Trophoblast cell (in vitro differentiated cells and primary cell): ENCODE measurements around the gene HYOU1.
A peak's percentile ranks its signal among the peaks of the same experiment; 100 is the strongest.

Experiments used
- DNase-seq, 2 donors: peaks; one replicate each; pipeline ENCODE4 v3.0.0-alpha.2; 2016
- H2AFZ ChIP-seq: 2 replicates; pipeline ENCODE4 v1.6.1; 2013; ENCODE audit warnings: low read length, moderate library complexity, mild to moderate bottlenecking; ENCODE audit not compliant: insufficient read depth, poor library complexity
- H2AK5ac ChIP-seq: 2 replicates; pipeline ENCODE4 v1.6.1; 2013; ENCODE audit warnings: mild to moderate bottlenecking, low read length
- H2BK120ac ChIP-seq: 2 replicates; pipeline ENCODE4 v1.6.1; 2013; ENCODE audit warnings: low read length, mild to moderate bottlenecking, moderate library complexity; ENCODE audit not compliant: insufficient read depth, poor library complexity
- H2BK12ac ChIP-seq: 2 replicates; pipeline ENCODE4 v1.6.1; 2013; ENCODE audit warnings: mild to moderate bottlenecking, low read length, moderate library complexity
- H2BK5ac ChIP-seq: 2 replicates; pipeline ENCODE4 v1.6.1; 2013; ENCODE audit warnings: low read length, low read depth, moderate library complexity, mild to moderate bottlenecking; ENCODE audit not compliant: poor library complexity
- H3K14ac ChIP-seq: 2 replicates; pipeline ENCODE4 v1.6.1; 2013; ENCODE audit warnings: mild to moderate bottlenecking, low read length
- H3K18ac ChIP-seq: 2 replicates; pipeline ENCODE4 v1.6.1; 2013; ENCODE audit warnings: mild to moderate bottlenecking, low read length
- H3K23ac ChIP-seq: 2 replicates; pipeline ENCODE4 v1.6.1; 2013; ENCODE audit warnings: low read length
- H3K27ac ChIP-seq: 2 replicates; pipeline ENCODE4 v1.5.1; 2013; ENCODE audit warnings: low read depth, mild to moderate bottlenecking, inconsistent platforms, low read length, moderate library complexity
- H3K27me3 ChIP-seq: 2 replicates; pipeline ENCODE4 v1.6.1; 2013; ENCODE audit warnings: inconsistent platforms, mild to moderate bottlenecking, low read length, moderate library complexity; ENCODE audit not compliant: insufficient read depth
- H3K36me3 ChIP-seq, 2 experiments: 1 replicate in 1 of 2; 2 replicates in 1 of 2; pipeline ENCODE4 v1.6.1; 2013; ENCODE audit warnings: low read length in 2 of 2, mild to moderate bottlenecking in 2 of 2, moderate library complexity in 1 of 2; ENCODE audit not compliant: insufficient read depth in 2 of 2, control insufficient read depth in 1 of 2
- H3K4ac ChIP-seq: 2 replicates; pipeline ENCODE4 v1.6.1; 2013; ENCODE audit warnings: low read depth, mild to moderate bottlenecking, low read length, moderate library complexity
- H3K4me1 ChIP-seq, 2 experiments: 1 replicate in 1 of 2; 2 replicates in 1 of 2; pipeline ENCODE4 v1.6.1; 2013; ENCODE audit warnings: low read length in 2 of 2, mild to moderate bottlenecking in 2 of 2, moderate library complexity in 1 of 2; ENCODE audit not compliant: insufficient read depth in 2 of 2, control insufficient read depth in 1 of 2
- H3K4me2 ChIP-seq: 2 replicates; pipeline ENCODE4 v1.6.1; 2013; ENCODE audit warnings: inconsistent platforms, mild to moderate bottlenecking, low read length, moderate library complexity
- H3K4me3 ChIP-seq: 2 replicates; pipeline ENCODE4 v1.5.1; 2013; ENCODE audit warnings: mild to moderate bottlenecking, low read depth, low read length, inconsistent platforms
- H3K79me1 ChIP-seq: one replicate; pipeline ENCODE4 v1.6.1; 2013; ENCODE audit warnings: low read length
- H3K79me2 ChIP-seq: 2 replicates; pipeline ENCODE4 v1.6.1; 2013; ENCODE audit warnings: low read length, mild to moderate bottlenecking; ENCODE audit not compliant: control insufficient read depth, insufficient read depth, poor library complexity
- H3K9ac ChIP-seq: 2 replicates; pipeline ENCODE4 v1.6.1; 2013; ENCODE audit warnings: mild to moderate bottlenecking, low read length
- H3K9me3 ChIP-seq: 2 replicates; pipeline ENCODE4 v1.6.1; 2013; ENCODE audit warnings: low read depth, mild to moderate bottlenecking, control low read depth, inconsistent platforms, low read length; ENCODE audit not compliant: insufficient read depth
- H4K12ac ChIP-seq: 2 replicates; pipeline ENCODE4 v1.6.1; 2013; ENCODE audit warnings: low read depth, mild to moderate bottlenecking, low read length, moderate library complexity
- H4K8ac ChIP-seq: 2 replicates; pipeline ENCODE4 v1.6.1; 2013; ENCODE audit warnings: low read depth, mild to moderate bottlenecking, low read length, moderate library complexity
- H4K91ac ChIP-seq: one replicate; pipeline ENCODE4 v1.6.1; 2013; ENCODE audit warnings: low read depth, mild to moderate bottlenecking, low read length, moderate library complexity
- WGBS: extraction: QIAGEN DNeasy Blood & Tissue Kit; methylation state at CpG from one replicate; pipeline ENCODE4 v1.1.7; 2013; ENCODE audit warnings: missing lambda C conversion rate; ENCODE audit not compliant: insufficient read length, insufficient coverage; ENCODE audit errors: extremely low coverage; 5-methylcytosine and 5-hydroxymethylcytosine counted together

The HYOU1 gene

GRCh38 chr11:119026970-119027369 is 30.0 kb downstream of the HYOU1 start:
- DNase-seq, result no peak
- H2BK120ac ChIP-seq, result no peak overlapping the region
- no peak overlapping the region for H3K9ac ChIP-seq
- peaks cover 5% of the 10 kb centered on the region for H3K79me1 ChIP-seq
- WGBS, result no CpG with 5 or more reads among the region's 2 CpGs
- no peak overlapping the region for H3K23ac ChIP-seq
- H3K9me3 ChIP-seq, result peaks cover 2% of the 10 kb centered on the region
- H3K36me3 ChIP-seq, result peaks cover 32 to 43% of the 10 kb centered on the region in 2 experiments
- H2BK5ac ChIP-seq, result no peak overlapping the region
- H3K4me2 ChIP-seq, result no peak overlapping the region
- H4K12ac ChIP-seq, result no peak overlapping the region
- H3K4me3 ChIP-seq, result no peak overlapping the region
- H3K4me1 ChIP-seq, result peaks cover 32 to 45% of the 10 kb centered on the region in 2 experiments
- H3K14ac ChIP-seq, result no peak overlapping the region
- no peak overlapping the region for H2AK5ac ChIP-seq
- no peak overlapping the region for H3K4ac ChIP-seq
- H3K79me2 ChIP-seq, result peaks cover 10% of the 10 kb centered on the region
- H3K18ac ChIP-seq, result no peak overlapping the region
- no peak overlapping the region for H2AFZ ChIP-seq
- H3K27ac ChIP-seq, result no peak overlapping the region
- no peak overlapping the region for H2BK12ac ChIP-seq
- H4K91ac ChIP-seq, result no peak overlapping the region
- H4K8ac ChIP-seq, result no peak overlapping the region
- H3K27me3 ChIP-seq, result no peaks in the 10 kb centered on the region

- peak overlapping the region; percentile 43 for H4K91ac ChIP-seq
- H3K4me3 ChIP-seq, result no peak overlapping the region
- no peak overlapping the region for H3K4me2 ChIP-seq
- peaks cover 32 to 45% of the 10 kb centered on the region in 2 experiments for H3K4me1 ChIP-seq
- no peaks in the 10 kb centered on the region for H3K27me3 ChIP-seq
- peak overlapping the region; percentile 22 for H3K14ac ChIP-seq
- peaks cover 5% of the 10 kb centered on the region for H3K79me1 ChIP-seq
- no peak overlapping the region for H4K12ac ChIP-seq
- H3K36me3 ChIP-seq, result peaks cover 34 to 47% of the 10 kb centered on the region in 2 experiments
- no peak overlapping the region for H2AK5ac ChIP-seq
- WGBS, result no CpG with 5 or more reads among the region's 16 CpGs
- H2BK12ac ChIP-seq, result no peak overlapping the region
- peaks cover 2% of the 10 kb centered on the region for H3K9me3 ChIP-seq
- H3K79me2 ChIP-seq, result peaks cover 10% of the 10 kb centered on the region
- H4K8ac ChIP-seq, result peak overlapping the region; percentile 40
- no peak overlapping the region for H2AFZ ChIP-seq
- H3K18ac ChIP-seq, result peak overlapping the region; percentile 42
- H3K27ac ChIP-seq, result peak overlapping the region; percentile 57
- no peak overlapping the region for H3K4ac ChIP-seq
- no peak for DNase-seq
- no peak overlapping the region for H3K23ac ChIP-seq
- H2BK120ac ChIP-seq, result peak overlapping the region; percentile 28
- no peak overlapping the region for H3K9ac ChIP-seq
- peak overlapping the region; percentile 5 for H2BK5ac ChIP-seq
Observed at GRCh38 chr11:119025978-119026766, 30.8 kb downstream of the HYOU1 start.

- Histone ChIP-seq H3K18ac (peak overlapping the region; percentile 42), H2BK120ac (peak overlapping the region; percentile 28), H2BK5ac (peak overlapping the region; percentile 5), H3K9ac (no peak overlapping the region), H2AFZ (no peak overlapping the region), H3K9me3 (peaks cover 2% of the 10 kb centered on the region), H2BK12ac (no peak overlapping the region), H3K14ac (peak overlapping the region; percentile 22), H3K79me1 (peaks cover 4% of the 10 kb centered on the region), H3K79me2 (peaks cover 10% of the 10 kb centered on the region), H3K27ac (peak overlapping the region; percentile 57), H4K12ac (peak overlapping the region; percentile 7), H3K23ac (no peak overlapping the region), H3K4me3 (no peak overlapping the region), H2AK5ac (no peak overlapping the region), H3K27me3 (no peaks in the 10 kb centered on the region), H3K4me1 (peaks cover 32 to 45% of the 10 kb centered on the region in 2 experiments), H4K8ac (peak overlapping the region; percentile 40), H3K4me2 (no peak overlapping the region), H3K4ac (no peak overlapping the region), H3K36me3 (peaks cover 34 to 47% of the 10 kb centered on the region in 2 experiments), H4K91ac (peak overlapping the region; percentile 43)
- WGBS, result no CpG with 5 or more reads among the region's 5 CpGs
- DNase-seq, result no peak
Observed at GRCh38 chr11:119025541-119025940, 31.5 kb downstream of the HYOU1 start.

- no peak overlapping the region for H2AK5ac ChIP-seq
Observed at GRCh38 chr11:119025099-119025473, 31.9 kb downstream of the HYOU1 start.

More at GRCh38 chr11:119025099-119025473, 31.9 kb downstream of the HYOU1 start:
- Histone ChIP-seq H4K8ac (no peak overlapping the region), H3K79me1 (peaks cover 1% of the 10 kb centered on the region), H2AFZ (no peak overlapping the region), H4K12ac (no peak overlapping the region), H3K27me3 (no peaks in the 10 kb centered on the region), H2BK5ac (peak overlapping the region; percentile 34), H3K18ac (no peak overlapping the region), H2BK120ac (peak overlapping the region; percentile 20), H3K23ac (no peak overlapping the region), H2BK12ac (peak overlapping the region; percentile 23), H3K27ac (peak overlapping the region; percentile 60), H3K4me2 (no peak overlapping the region), H3K36me3 (peaks cover 34 to 47% of the 10 kb centered on the region in 2 experiments), H3K4me3 (peak overlapping the region; percentile 11), H3K79me2 (peaks cover 6% of the 10 kb centered on the region), H3K4ac (no peak overlapping the region), H3K14ac (no peak overlapping the region), H4K91ac (no peak overlapping the region), H3K4me1 (peaks cover 32 to 45% of the 10 kb centered on the region in 2 experiments), H3K9me3 (peaks cover 2% of the 10 kb centered on the region), H3K9ac (no peak overlapping the region)
- DNase-seq, result no peak
- no CpG with 5 or more reads among the region's 5 CpGs for WGBS
